ENCODE measurements around the gene GRAP2. TPM values are rescaled to one million over a fixed set of nuclear protein-coding genes. Genes with fewer than 3 reads are reported as not detected.

Gene GRAP2
- total and polyA plus RNA-seq, 5 donors, result 1.6 to 5.5 (median 3.2) TPM

Other genes with a start within 250 kb of the GRAP2 start
- gene ENTHD1, start 7.3 kb upstream of the GRAP2 start, total RNA-seq, result not detected
- 0.02 TPM for gene ENTHD1, start 7.3 kb upstream of the GRAP2 start, polyA plus RNA-seq
- under 1 TPM in 1 of 4 donors, not detected in 3; 0.31 TPM for gene TMA7B, start 59.3 kb downstream of the GRAP2 start, total RNA-seq
- 0.09 TPM for gene TMA7B, start 59.3 kb downstream of the GRAP2 start, polyA plus RNA-seq
- 1 to 10 TPM; 4.3 to 8.5 (median 6.4) TPM for gene FAM83F, start 93.9 kb downstream of the GRAP2 start, total RNA-seq
- 3.6 TPM for gene FAM83F, start 93.9 kb downstream of the GRAP2 start, polyA plus RNA-seq

Measured in right cardiac atrium (tissue), 5 donors.